Measurements from ENCODE around the gene IGSF3. TPM values are rescaled to one million over a fixed set of nuclear protein-coding genes. Genes with fewer than 3 reads are reported as not detected.

IGSF3 gene
- total RNA-seq, 4 donors from 2014 or later: 42.2 to 60.0 (median 55.4) TPM

DNA sequence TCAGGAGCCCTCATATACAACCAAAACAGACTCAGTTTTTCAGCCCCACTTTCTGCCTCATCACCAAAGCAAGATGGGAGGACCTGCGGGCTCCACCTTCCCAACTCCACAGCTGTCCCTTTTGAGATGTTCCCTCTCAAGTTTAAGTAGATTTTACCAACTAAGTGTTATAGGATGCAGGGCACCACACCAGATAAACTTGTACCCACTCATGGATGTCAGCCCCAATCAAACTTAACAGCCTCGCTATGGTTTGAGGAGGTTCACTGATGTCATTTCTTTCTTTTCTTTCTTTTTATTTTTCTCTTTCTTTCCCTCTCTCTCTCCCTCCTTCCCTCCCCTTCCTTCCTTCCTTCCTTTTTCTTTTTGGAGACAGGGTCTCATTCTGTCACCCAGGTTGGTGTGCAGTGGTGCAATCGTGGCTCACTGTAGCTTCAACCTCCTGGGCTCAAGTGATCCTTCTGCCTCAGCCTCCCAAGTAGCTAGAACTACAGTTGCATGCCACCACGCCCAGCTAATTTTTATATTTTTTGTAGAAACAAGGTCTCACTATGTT, 110.1 kb downstream of the IGSF3 start:
- Histone ChIP-seq H3K36me3 (no peaks in the 10 kb centered on the region), H3K9me3 (no peaks in the 10 kb centered on the region), H3K4me1 (peaks cover 0 to 75% (median 28%) of the 10 kb centered on the region in 3 donors), H3K27me3 (no peaks in the 10 kb centered on the region), H3K4me3 (no peak overlapping the region), H3K27ac (peak overlapping the region; percentile 64 to 85 (median 78))
- TF ChIP-seq POLR2A (IDR thresholded peaks at IDR 0.05): no peak
- TF ChIP-seq, protein P1, sequence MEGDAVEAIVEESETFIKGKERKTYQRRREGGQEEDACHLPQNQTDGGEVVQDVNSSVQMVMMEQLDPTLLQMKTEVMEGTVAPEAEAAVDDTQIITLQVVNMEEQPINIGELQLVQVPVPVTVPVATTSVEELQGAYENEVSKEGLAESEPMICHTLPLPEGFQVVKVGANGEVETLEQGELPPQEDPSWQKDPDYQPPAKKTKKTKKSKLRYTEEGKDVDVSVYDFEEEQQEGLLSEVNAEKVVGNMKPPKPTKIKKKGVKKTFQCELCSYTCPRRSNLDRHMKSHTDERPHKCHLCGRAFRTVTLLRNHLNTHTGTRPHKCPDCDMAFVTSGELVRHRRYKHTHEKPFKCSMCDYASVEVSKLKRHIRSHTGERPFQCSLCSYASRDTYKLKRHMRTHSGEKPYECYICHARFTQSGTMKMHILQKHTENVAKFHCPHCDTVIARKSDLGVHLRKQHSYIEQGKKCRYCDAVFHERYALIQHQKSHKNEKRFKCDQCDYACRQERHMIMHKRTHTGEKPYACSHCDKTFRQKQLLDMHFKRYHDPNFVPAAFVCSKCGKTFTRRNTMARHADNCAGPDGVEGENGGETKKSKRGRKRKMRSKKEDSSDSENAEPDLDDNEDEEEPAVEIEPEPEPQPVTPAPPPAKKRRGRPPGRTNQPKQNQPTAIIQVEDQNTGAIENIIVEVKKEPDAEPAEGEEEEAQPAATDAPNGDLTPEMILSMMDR (IDR thresholded peaks at IDR 0.05): no peak
- 87 to 89% methylated on average over 4 of the region's 4 CpGs for WGBS, 2 donors
- no peak for DNase-seq
- intact Hi-C loops (cut with DNase I): no loop called here

DNA sequence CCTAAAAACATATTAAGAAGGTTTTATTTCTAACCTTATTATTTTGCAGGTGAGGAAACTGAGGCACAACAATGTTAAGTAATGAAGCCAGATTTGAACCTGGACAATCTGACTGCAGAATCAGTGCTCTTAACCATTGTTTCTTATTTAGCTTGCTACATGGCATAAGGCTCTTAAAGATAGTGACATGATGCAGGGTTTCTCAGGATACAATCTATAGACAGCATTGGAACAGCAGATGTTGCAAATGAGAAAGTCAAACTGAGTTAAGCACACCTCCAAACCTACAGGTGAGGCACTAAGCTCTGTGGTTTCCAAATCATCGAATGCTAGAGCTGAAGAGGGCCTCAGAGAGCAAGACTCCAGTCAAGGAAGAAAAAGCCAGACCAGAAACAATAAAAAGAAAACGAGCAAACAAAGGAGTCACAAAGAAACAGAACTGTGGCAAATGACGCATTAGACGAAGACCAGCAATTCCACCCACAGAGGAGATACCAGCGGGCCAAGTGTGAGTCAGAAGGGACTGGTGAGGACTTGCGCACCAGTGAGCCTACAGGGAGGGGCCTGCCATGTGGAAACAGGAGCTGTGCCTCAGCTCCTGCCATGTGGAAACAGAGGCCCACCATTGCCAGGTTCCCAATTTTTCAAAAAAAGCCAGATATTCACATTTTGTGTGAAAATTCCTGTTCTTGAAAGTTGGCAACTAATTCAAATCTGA, 111.1 kb downstream of the IGSF3 start:
- intact Hi-C loops (cut with DNase I): no loop called here
- no peaks in the 10 kb centered on the region for H3K36me3 ChIP-seq
- TF ChIP-seq, protein P1 (IDR thresholded peaks at IDR 0.05): no peak
- no peak overlapping the region for H3K4me3 ChIP-seq
- no peaks in the 10 kb centered on the region for H3K27me3 ChIP-seq
- H3K27ac ChIP-seq: peak overlapping the region; percentile 64 to 85 (median 78)
- WGBS, 2 donors: 23 to 30% methylated on average over 6 of the region's 6 CpGs
- peaks cover 0 to 76% (median 28%) of the 10 kb centered on the region in 3 donors for H3K4me1 ChIP-seq
- H3K9me3 ChIP-seq: no peaks in the 10 kb centered on the region
- DNase-seq: no peak

DNA sequence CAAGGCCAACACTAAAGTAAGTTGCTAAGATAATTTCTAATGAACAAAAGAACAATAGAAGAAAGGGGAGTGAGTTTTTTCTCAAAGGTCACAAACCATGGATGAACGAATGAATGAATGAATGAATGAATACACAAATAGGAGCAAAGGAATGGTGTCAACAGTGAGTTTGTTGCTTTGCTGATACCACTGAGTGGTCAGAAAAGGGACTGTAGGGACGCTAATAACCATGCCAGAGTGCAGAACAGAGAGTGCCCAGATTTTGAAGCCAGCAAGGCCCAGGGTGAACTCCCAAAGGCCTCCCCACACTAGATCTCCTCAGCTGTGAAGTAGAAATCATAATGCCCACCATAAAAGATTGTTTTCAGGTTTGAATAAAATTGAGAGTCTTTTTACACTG, 112.6 kb downstream of the IGSF3 start:
- no peak for DNase-seq
- H3K27ac ChIP-seq: peak overlapping the region in 1 of 4 donors; percentile 75
- no peak overlapping the region for H3K4me3 ChIP-seq
- H3K36me3 ChIP-seq: no peaks in the 10 kb centered on the region
- H3K4me1 ChIP-seq: peaks cover 0 to 75% (median 28%) of the 10 kb centered on the region in 3 donors
- no peaks in the 10 kb centered on the region for H3K27me3 ChIP-seq
- TF ChIP-seq POLR2A (IDR thresholded peaks at IDR 0.05): no peak
- TF ChIP-seq, protein P1 (IDR thresholded peaks at IDR 0.05): no peak
- intact Hi-C loops (cut with DNase I): no loop called here
- 74 to 78% methylated on average over 2 of the region's 2 CpGs for WGBS, 2 donors
- no peaks in the 10 kb centered on the region for H3K9me3 ChIP-seq

DNA sequence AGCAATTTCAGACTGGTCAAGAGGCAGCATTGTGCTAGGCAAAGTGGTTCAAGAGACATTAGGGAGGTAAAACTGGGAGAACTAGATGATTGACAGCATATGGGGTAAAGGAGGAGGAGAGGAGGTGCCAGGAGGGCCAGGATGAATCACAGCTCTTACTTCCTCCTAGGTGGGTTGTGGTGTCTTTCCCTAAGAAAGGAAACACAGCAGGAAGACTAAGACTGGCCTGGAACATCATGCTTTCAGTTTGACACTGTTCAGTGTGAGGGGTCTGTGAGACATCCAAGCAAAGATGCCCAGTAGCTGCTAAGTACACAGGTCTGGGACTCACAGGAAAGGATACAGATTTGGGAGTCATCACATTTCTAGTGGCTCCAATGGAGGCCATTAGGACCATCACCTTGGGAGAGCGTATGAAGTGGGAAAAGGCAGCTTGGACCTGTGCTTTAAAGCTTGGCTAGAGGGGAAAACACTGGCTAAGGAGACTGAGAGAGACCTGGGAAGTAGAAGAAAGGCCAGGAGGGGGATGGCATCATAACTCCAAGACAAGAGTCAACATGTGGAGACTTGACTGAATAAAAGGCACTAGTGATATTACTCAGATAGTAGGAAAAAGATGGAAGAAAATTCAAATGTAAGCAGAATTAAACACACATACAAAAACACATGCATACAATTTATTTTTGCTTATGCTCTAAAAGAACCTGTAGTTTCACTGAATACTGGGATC, 114.0 kb downstream of the IGSF3 start:
- TF ChIP-seq POLR2A (IDR thresholded peaks at IDR 0.05): no peak
- TF ChIP-seq, protein P1 (IDR thresholded peaks at IDR 0.05): no peak
- intact Hi-C loops (cut with DNase I): no loop called here
- WGBS, 2 donors: 67 to 88% methylated on average over 1 of the region's 1 CpG
- peak overlapping the region; percentile 64 to 77 (median 67) for H3K27ac ChIP-seq
- peaks cover 0 to 63% (median 28%) of the 10 kb centered on the region in 3 donors for H3K4me1 ChIP-seq
- H3K9me3 ChIP-seq: no peaks in the 10 kb centered on the region
- H3K27me3 ChIP-seq: no peaks in the 10 kb centered on the region
- no peaks in the 10 kb centered on the region for H3K36me3 ChIP-seq
- no peak overlapping the region for H3K4me3 ChIP-seq
- DNase-seq: no peak

Measured in esophagus squamous epithelium (tissue), 5 donors.